T follicular helper cell (primary cell): ENCODE results near the gene SETD1A.
A peak's percentile ranks its signal among the peaks of the same experiment; 100 is the strongest.

ENCODE experiments used
- DNase-seq: peaks from one replicate; pipeline ENCODE4 v3.0.0-alpha.2; 2020; ENCODE audit warnings: low read depth
- total RNA-seq, 2 experiments: gene quantifications; one replicate each; lab custom pipeline; 2026; lab: John Stamatoyannopoulos, UW

The SETD1A gene
- 36.1 to 46.6 reads per million in 2 experiments for total RNA-seq

- peak; percentile 95 for DNase-seq
These were observed at the start of gene SETD1A for GRCh38 chr16:30957456-30958174. TSS of gene SETD1A (plus strand) at chr16:30957754. CDS start at chr16:30958732, 978 bp downstream.

DNA sequence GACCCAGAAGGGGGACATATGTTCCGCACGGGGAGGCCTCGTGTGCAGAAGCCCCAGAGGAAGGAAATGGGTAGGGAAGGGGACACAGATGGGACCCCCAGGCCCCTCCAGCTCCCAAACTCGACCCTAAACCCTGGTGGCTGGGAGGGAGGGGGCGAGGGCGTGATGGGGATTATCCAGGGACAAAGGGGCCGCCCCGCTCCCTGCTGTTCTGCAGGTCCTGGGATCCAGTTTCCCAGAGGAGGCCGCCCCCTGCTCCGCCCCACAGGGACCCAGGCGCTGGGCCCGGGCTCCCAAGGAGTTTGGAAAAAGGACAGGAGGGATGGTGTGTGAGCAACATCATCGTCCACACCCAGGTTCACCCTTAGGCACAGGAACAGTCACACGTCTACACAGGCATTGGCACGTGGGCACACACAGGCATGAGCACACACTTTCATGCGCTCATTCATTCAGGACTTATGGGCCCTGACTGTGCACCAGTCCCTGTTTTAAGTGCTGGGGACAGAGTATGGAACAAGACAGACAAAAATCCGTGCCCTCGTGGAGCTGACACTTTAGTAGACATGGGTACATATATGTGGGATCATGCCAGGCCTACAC, 47.0 kb upstream of the SETD1A start:
- no peak for DNase-seq

- no peak for DNase-seq
These were observed 44.7 kb upstream of the SETD1A start for GRCh38 chr16:30912794-30913412.

DNA sequence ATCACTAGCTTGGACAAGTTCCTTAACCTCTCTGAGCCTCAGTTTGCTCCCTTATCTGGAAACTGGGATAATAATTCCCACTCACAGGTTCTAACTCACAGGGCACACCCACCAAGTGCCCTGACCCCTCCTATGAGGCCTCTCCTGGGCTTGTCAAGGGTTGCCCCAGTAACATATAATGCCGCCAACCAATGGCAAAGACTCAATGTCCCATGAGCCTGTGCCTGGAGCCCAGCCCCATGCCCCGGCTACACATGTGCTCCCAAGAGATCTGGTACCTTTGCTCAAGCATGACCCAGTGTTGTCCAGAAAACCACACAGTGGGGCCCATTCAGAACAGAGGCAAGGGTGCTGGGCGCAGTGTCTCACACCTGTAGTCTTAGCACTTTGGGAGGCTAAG, 42.7 kb upstream of the SETD1A start:
- no peak for DNase-seq

GRCh38 chr16:30918614-30919013, 38.9 kb upstream of the SETD1A start:
- no peak for DNase-seq

- DNase-seq = no peak
These were observed 36.7 kb upstream of the SETD1A start for GRCh38 chr16:30920891-30921290.

GRCh38 chr16:30921459-30921747, 36.2 kb upstream of the SETD1A start:
- no peak for DNase-seq

DNA sequence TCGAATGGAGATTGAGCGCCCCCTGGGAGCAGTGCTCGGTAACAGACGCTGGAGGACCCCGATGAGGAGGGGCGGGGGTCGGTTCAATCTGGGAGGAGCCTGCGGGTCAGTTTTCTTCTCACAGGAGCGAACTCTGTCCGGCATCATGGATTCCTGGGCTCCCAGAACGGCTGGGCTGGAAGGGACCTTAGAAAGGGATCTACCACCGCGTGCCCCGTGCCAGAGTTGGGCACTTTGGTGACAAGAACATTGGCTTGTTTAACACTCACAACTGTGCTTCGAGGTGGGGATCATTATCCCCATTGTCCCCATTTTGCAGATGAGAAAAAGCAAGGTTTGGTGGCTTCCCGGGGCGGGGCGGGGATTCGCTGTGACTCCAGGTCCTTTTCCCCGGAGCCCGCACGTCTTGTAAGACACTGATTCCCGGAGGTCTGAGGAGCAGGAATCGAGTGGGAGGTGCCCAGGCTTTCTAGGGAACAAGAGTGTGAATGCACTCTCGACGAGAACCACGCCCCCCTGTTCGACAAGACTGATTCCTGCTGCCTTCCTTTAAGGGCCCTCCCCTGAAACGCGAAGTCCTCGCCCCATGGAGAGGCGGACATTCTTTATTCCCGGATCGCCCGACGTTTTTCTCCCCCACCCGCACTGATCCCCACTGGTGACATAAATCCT, 35.7 kb upstream of the SETD1A start:
- peak; percentile 82 for DNase-seq

- peak; percentile 99 for DNase-seq
These were observed 35.1 kb upstream of the SETD1A start for GRCh38 chr16:30922420-30922959.

GRCh38 chr16:30922960-30923535, 34.5 kb upstream of the SETD1A start:
- peak; percentile 95 for DNase-seq

- DNase-seq = peak; percentile 25
These were observed 33.9 kb upstream of the SETD1A start, which contains the start of gene FBXL19 for GRCh38 chr16:30923554-30924075. TSS of gene FBXL19 (plus strand) at chr16:30923572. CDS start at chr16:30925755, 2,183 bp downstream.

DNA sequence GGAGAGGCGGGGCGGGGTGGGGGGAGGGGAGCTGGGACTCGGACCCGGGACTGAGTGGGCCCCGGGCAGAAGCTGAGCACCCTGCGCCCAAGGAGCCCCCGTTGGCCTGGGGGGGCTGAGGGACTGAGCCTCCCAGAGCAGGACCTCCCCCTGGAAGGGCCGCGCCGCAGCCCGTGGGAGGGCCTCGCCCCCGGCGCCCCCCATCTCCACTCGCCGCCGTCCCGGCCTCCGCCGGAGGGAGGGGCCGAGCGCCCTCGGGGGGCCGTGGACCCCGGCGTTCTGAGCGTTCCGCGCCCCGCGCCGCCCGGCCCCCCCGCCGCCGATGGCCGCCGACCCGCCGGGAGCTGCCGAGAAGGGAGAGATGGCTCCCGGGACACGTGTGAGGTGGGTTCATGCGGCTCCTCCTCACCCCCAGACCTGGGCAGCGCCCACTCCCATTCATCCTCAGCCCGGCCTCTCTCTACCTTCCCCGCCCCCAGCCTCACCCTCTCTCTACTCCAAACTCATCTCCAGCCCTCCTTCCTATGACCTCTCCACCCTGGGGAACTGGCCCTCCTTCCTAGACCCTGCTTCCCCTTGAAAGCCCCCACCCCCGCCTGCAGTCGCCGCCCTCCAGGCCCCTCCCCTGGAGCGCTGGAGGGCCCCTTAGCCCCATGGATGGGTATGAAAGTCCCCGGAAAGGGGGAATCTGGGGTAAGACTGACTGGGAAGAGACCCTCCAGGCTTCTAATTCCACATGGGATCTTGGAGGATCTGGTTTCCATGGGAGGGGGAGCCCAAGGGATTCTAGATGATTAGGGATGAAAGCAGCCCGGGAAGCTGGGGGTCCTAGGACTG, 33.3 kb upstream of the SETD1A start:
- no peak for DNase-seq

DNA sequence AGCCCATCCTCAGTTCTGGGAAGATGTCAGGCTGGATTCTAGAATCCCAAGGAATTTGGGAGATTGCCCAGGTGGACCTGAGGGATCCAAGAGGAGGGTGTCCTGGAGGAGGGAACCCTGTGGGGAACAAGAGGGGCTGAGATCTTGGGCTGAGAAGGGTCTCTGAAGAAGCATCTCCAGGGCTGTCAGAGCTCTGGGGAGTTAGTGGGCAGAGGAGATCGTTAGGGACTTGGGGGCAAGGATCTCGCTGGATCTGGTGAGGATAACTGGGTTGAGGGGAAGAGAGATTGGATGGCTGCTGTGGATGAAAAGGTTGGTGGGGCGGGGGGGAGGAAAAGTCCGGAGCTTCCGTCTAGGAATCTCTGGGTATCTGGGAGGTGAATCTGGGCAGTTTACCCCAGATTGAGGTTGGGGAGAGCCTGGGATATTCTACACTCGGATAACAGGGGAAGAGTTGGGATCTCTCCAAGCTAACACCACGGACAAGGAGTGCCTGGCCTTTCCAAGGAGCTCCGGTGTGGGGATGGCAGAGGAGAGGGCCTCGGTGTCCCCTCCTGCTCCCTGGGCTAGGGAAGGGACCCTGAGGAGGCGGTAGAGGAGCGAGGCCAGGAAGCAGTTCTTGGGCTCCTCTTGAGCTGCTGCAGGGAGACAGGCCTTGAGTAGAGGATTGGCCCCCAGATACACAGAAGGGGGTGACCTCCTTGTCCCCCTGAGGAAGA, 32.5 kb upstream of the SETD1A start:
- no peak for DNase-seq

- no peak for DNase-seq
These were observed 31.9 kb upstream of the SETD1A start for GRCh38 chr16:30925632-30925987.

GRCh38 chr16:30925995-30926811, 31.4 kb upstream of the SETD1A start:
- DNase-seq = no peak

DNA sequence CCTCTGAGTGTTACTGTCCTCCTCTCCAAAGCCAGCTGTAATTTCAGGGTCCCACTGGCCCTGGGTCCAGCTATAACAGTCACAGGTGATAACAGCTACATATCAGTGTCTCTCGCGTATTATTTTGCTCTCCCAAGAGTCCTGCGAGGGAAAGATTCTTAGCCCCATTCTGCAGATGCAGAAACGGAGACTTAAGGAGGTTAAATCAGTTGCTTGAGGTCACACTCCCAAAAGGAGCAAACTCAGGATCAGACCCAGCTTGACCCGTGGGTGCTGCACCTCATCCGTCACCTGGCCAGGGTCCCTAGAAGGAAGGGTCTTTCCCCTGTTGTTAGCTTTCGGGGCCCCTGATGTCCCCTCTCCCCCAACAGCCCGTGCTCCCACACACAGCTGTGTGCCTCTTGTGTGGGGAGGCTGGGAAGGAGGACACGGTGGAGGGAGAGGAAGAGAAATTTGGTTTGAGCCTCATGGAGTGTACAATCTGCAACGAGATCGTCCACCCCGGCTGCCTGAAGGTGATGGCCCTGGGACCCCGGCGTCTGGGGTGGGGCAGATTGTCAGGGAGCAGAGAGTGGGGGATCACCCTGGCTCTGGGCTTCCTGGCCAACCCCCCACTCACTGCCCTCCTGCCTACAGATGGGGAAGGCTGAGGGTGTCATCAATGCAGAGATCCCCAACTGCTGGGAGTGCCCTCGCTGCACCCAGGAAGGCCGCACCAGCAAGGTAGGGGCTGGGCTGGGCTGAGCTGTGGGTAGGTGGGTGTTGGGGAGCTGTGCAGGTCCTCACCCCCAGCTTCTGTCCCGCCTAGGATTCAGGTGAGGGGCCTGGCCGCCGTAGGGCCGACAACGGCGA, 30.4 kb upstream of the SETD1A start:
- no peak for DNase-seq

DNA sequence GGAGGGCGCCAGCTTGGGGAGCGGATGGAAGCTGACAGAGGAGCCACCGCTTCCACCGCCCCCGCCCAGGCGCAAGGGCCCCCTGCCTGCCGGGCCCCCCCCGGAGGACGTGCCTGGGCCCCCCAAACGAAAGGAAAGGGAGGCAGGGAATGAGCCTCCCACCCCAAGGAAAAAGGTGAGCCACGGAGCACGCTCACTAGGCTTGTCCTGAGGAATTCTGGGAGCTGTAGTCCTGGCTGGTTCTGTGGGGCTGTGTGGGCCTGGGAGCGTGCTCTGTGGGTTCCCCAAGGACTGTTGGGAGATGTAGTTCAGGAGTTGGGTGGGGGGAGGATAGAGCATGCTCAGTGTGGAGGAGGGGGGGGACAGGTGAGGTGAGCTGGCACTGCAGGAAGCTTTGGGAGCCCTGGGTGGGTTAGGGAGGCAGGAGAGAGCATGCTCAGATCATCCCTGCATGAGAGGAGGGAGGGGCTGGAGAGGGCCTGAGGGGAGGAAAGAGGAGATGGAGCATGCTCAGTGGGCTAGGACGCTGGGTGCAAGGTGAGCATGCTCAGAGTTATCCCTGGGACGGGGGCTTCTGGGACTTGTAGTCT, 29.7 kb upstream of the SETD1A start:
- DNase-seq = no peak

GRCh38 chr16:30928390-30928789, 29.2 kb upstream of the SETD1A start:
- DNase-seq = no peak
